Osteoblast (primary cell): ENCODE results near the gene POLR3GL. TPM values are rescaled to one million over a fixed set of nuclear protein-coding genes. Genes with fewer than 3 reads are reported as not detected.
A peak's percentile ranks its signal among the peaks of the same experiment; 100 is the strongest.

Source experiments
- DNase-seq: peaks from one replicate; pipeline ENCODE4 v3.0.0; 2011; ENCODE audit warnings: low spot score, mixed read lengths; ENCODE audit not compliant: insufficient read length; ENCODE audit errors: missing footprints
- H2AFZ ChIP-seq: 2 replicates; pipeline ENCODE4 v1.6.0; 2011; ENCODE audit warnings: mild to moderate bottlenecking, low read length
- H3K27ac ChIP-seq: 2 replicates; pipeline ENCODE4 v1.5.1; 2011; ENCODE audit warnings: mild to moderate bottlenecking, low read depth, low read length, moderate library complexity
- H3K27me3 ChIP-seq: 2 replicates; pipeline ENCODE4 v1.6.0; 2012; ENCODE audit warnings: mild to moderate bottlenecking, control low read depth, inconsistent platforms, low read length, moderate library complexity; ENCODE audit not compliant: insufficient read depth
- H3K36me3 ChIP-seq: 2 replicates; pipeline ENCODE4 v1.5.1; 2011; ENCODE audit warnings: mild to moderate bottlenecking, low read length, control low read depth, moderate library complexity; ENCODE audit not compliant: insufficient read depth
- H3K4me1 ChIP-seq: 2 replicates; pipeline ENCODE4 v1.5.1; 2011; ENCODE audit warnings: mild to moderate bottlenecking, low read length, control low read depth, moderate library complexity; ENCODE audit not compliant: insufficient read depth
- H3K4me2 ChIP-seq: 2 replicates; pipeline ENCODE4 v1.6.0; 2011; ENCODE audit warnings: mild to moderate bottlenecking, low read length; ENCODE audit not compliant: insufficient read depth
- H3K4me3 ChIP-seq: fragments of 200-600 bp; sonication (generic); 3 replicates; pipeline ENCODE4 v1.5.1; 2012; ENCODE audit warnings: mild to moderate bottlenecking, low read length, inconsistent platforms; ENCODE audit not compliant: insufficient read depth
- H3K79me2 ChIP-seq: 2 replicates; pipeline ENCODE4 v1.6.0; 2012; ENCODE audit warnings: mild to moderate bottlenecking, low read length, control low read depth, inconsistent platforms; ENCODE audit not compliant: insufficient read depth
- H3K9me3 ChIP-seq: 2 replicates; pipeline ENCODE4 v1.5.1; 2011; ENCODE audit warnings: low read depth, low read length, control low read depth
- H4K20me1 ChIP-seq: 2 replicates; pipeline ENCODE4 v1.6.0; 2012; ENCODE audit warnings: mild to moderate bottlenecking, low read length, control low read depth; ENCODE audit not compliant: insufficient read depth
- CTCF ChIP-seq: IDR thresholded peaks from 2 replicates; pipeline ENCODE4 v1.5.1; 2011; ENCODE audit warnings: mild to moderate bottlenecking, low read depth, low read length, moderate library complexity; ENCODE audit errors: extremely low read depth
- total RNA-seq: library from RNA; depleted of rRNA; stranded (reverse); fragments of >200 nt; gene quantifications from 2 replicates; pipeline ENCODE4 v1.2.3, GENCODE V29; 2012

Gene POLR3GL
- total RNA-seq, 1 donor, result 9.4 TPM

GRCh38 chr1:145996433-145997015 lies 32.0 kb downstream of the POLR3GL start, which contains the start of gene TXNIP:
Gene TXNIP, minus strand, starts transcription at chr1:145996579. Its CDS starts 313 bp downstream, at chr1:145996266.
- Histone ChIP-seq H3K4me3 (peak within 1 kb of the TSS; percentile 91), H3K4me1 (peaks cover 29% of the 10 kb centered on the region), H3K27me3 (no peaks in the 10 kb centered on the region), H3K9me3 (no peaks in the 10 kb centered on the region), H3K4me2 (peak within 1 kb of the TSS; percentile 92), H2AFZ (peak within 1 kb of the TSS; percentile 84), H3K79me2 (peaks cover 40% of the 10 kb centered on the region), H4K20me1 (peaks cover 43% of the 10 kb centered on the region), H3K36me3 (peaks cover 38% of the 10 kb centered on the region), H3K27ac (peak within 1 kb of the TSS; percentile 47)
- no peak for TF ChIP-seq CTCF
- DNase-seq, result peak; percentile 99

GRCh38 chr1:145997016-145997717 lies 32.7 kb downstream of the POLR3GL start:
- DNase-seq, result peak; percentile 74
- Histone ChIP-seq H3K27me3 (no peaks in the 10 kb centered on the region), H3K27ac (peak overlapping the region; percentile 47), H3K4me3 (peak overlapping the region; percentile 91), H3K4me1 (peaks cover 29% of the 10 kb centered on the region), H3K4me2 (peak overlapping the region; percentile 92), H2AFZ (peak overlapping the region; percentile 84), H4K20me1 (peaks cover 41% of the 10 kb centered on the region), H3K79me2 (peaks cover 40% of the 10 kb centered on the region), H3K36me3 (peaks cover 37% of the 10 kb centered on the region), H3K9me3 (no peaks in the 10 kb centered on the region)
- TF ChIP-seq CTCF, result no peak

DNA sequence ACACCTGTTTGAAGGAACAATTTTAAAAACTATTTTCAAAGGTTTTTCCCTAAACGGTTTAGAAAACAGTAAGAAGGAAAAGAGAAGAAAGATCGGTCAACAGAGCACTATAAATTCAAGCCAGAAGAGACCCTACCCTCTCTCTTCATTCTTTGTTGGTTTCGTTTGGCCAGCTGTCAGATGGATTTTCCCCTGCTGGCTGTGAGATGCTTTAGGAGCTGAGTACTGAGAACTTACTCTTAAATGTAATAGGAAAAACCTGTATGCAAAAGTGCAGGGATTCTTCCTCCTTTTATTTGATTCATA lies 33.2 kb downstream of the POLR3GL start:
- H3K4me1 ChIP-seq, result peaks cover 26% of the 10 kb centered on the region
- no peak for DNase-seq
- no peaks in the 10 kb centered on the region for H3K27me3 ChIP-seq
- H3K4me3 ChIP-seq, result no peak overlapping the region
- H3K27ac ChIP-seq, result no peak overlapping the region
- H3K9me3 ChIP-seq, result no peaks in the 10 kb centered on the region
- peaks cover 36% of the 10 kb centered on the region for H4K20me1 ChIP-seq
- H3K79me2 ChIP-seq, result peaks cover 37% of the 10 kb centered on the region
- H3K4me2 ChIP-seq, result peak overlapping the region; percentile 92
- peak overlapping the region; percentile 84 for H2AFZ ChIP-seq
- H3K36me3 ChIP-seq, result peaks cover 32% of the 10 kb centered on the region
- no peak for TF ChIP-seq CTCF

GRCh38 chr1:145999321-146000024 lies 35.0 kb downstream of the POLR3GL start:
- Histone ChIP-seq H3K27me3 (no peaks in the 10 kb centered on the region), H3K27ac (no peak overlapping the region), H3K4me2 (no peak overlapping the region), H3K4me3 (no peak overlapping the region), H3K9me3 (no peaks in the 10 kb centered on the region), H3K79me2 (peaks cover 19% of the 10 kb centered on the region), H3K36me3 (peaks cover 14% of the 10 kb centered on the region), H3K4me1 (peaks cover 10% of the 10 kb centered on the region), H2AFZ (peak overlapping the region; percentile 47), H4K20me1 (peaks cover 18% of the 10 kb centered on the region)
- TF ChIP-seq CTCF, result no peak
- no peak for DNase-seq
